ENCODE data around the gene WDHD1.

- peak; percentile 11 to 36 for TF ChIP-seq CTCF (conservative IDR thresholded peaks at IDR 0.05 in 1 of 2, IDR thresholded peaks at IDR 0.05 in 1 of 2; ENCODE audit: extremely low read depth in 1 of 2, insufficient read depth in 1 of 2, low read depth in 1 of 2, low read length in 2 of 2)
- TF ChIP-seq EZH2 (IDR thresholded peaks at IDR 0.05; ENCODE audit: borderline replicate concordance, low read length) = no peak
Observed at GRCh38 chr14:54902521-54903420, 124.1 kb downstream of the WDHD1 start, which contains the start of gene GCH1.

Data from mammary epithelial cell (primary cell).